Measurements from ENCODE around the gene LRSAM1. TPM values are rescaled to one million over a fixed set of nuclear protein-coding genes. Genes with fewer than 3 reads are reported as not detected.

Gene LRSAM1
- total RNA-seq, 1 donor from 2014 or later, result 25.9 TPM

- H3K4me3 ChIP-seq, result no peak overlapping the region
- DNase-seq, result no peak
- TF ChIP-seq CTCF (IDR thresholded peaks at IDR 0.05), result no peak
- peaks cover 96% of the 10 kb centered on the region for H3K36me3 ChIP-seq
- H3K9me3 ChIP-seq, result no peaks in the 10 kb centered on the region
- H3K4me1 ChIP-seq, result peaks cover 9% of the 10 kb centered on the region
- H3K27ac ChIP-seq, result no peak overlapping the region
- H3K27me3 ChIP-seq (ENCODE audit: low read depth), result no peaks in the 10 kb centered on the region
- ATAC-seq, result no peak
- intact Hi-C loops (cut with DNase I), result no loop called here
Observed at GRCh38 chr9:127514468-127514867, 63.2 kb downstream of the LRSAM1 start.

- peaks cover 34% of the 10 kb centered on the region for H3K4me1 ChIP-seq
- H3K9me3 ChIP-seq, result no peaks in the 10 kb centered on the region
- H3K36me3 ChIP-seq, result peaks cover 83% of the 10 kb centered on the region
- no peaks in the 10 kb centered on the region for H3K27me3 ChIP-seq (ENCODE audit: low read depth)
- no peak for TF ChIP-seq CTCF (IDR thresholded peaks at IDR 0.05)
- no peak overlapping the region for H3K4me3 ChIP-seq
- DNase-seq, result no peak
- intact Hi-C loops (cut with DNase I), result no loop called here
- no peak overlapping the region for H3K27ac ChIP-seq
- ATAC-seq, result no peak
Observed at GRCh38 chr9:127516835-127517607, 65.7 kb downstream of the LRSAM1 start.

- no peak for ATAC-seq
- peaks cover 83% of the 10 kb centered on the region for H3K36me3 ChIP-seq
- no peaks in the 10 kb centered on the region for H3K9me3 ChIP-seq
- no peak for TF ChIP-seq CTCF (IDR thresholded peaks at IDR 0.05)
- no peaks in the 10 kb centered on the region for H3K27me3 ChIP-seq (ENCODE audit: low read depth)
- no peak overlapping the region for H3K4me3 ChIP-seq
- intact Hi-C loops (cut with DNase I), result no loop called here
- H3K4me1 ChIP-seq, result peaks cover 40% of the 10 kb centered on the region
- H3K27ac ChIP-seq, result no peak overlapping the region
- DNase-seq, result no peak
Observed at GRCh38 chr9:127517620-127518019, 66.3 kb downstream of the LRSAM1 start.

GRCh38 chr9:127518091-127518856 lies 67.0 kb downstream of the LRSAM1 start:
- Histone ChIP-seq H3K4me3 (no peak overlapping the region), H3K4me1 (peaks cover 43% of the 10 kb centered on the region), H3K36me3 (peaks cover 81% of the 10 kb centered on the region), H3K27ac (peak overlapping the region; percentile 43), H3K27me3 (ENCODE audit: low read depth) (no peaks in the 10 kb centered on the region), H3K9me3 (peaks cover under 1% of the 10 kb centered on the region)
- TF ChIP-seq CTCF (IDR thresholded peaks at IDR 0.05), result no peak
- DNase-seq, result no peak
- no peak for ATAC-seq
- intact Hi-C loops (cut with DNase I), result no loop called here

GRCh38 chr9:127519301-127520166 lies 68.2 kb downstream of the LRSAM1 start:
- H3K27me3 ChIP-seq (ENCODE audit: low read depth), result no peaks in the 10 kb centered on the region
- peaks cover 81% of the 10 kb centered on the region for H3K36me3 ChIP-seq
- H3K4me3 ChIP-seq, result no peak overlapping the region
- H3K4me1 ChIP-seq, result peaks cover 43% of the 10 kb centered on the region
- intact Hi-C loops (cut with DNase I), result no loop called here
- H3K9me3 ChIP-seq, result peaks cover 4% of the 10 kb centered on the region
- DNase-seq (no peak), ATAC-seq (peak; percentile 9 to 37)
- no peak for TF ChIP-seq CTCF (IDR thresholded peaks at IDR 0.05)
- H3K27ac ChIP-seq, result peak overlapping the region; percentile 43
